DMS79 treated with DMSO at 0.1 percent for 48 hours (cell line): ENCODE results near the gene AMER1.
"Not testable (repeated sequence)": the region's sequence is repeated elsewhere in the genome, so short reads cannot be mapped to it uniquely, and the experiment has no call there.

Source experiments
- DNase-seq: peaks from one replicate; lab custom pipeline; 2025; lab: John Stamatoyannopoulos, UW

The AMER1 gene

GRCh38 chrX:64205441-64205734, at the start of gene AMER1:
AMER1 (minus strand) TSS chrX:64205708; CDS start chrX:64193286, 12,422 bp downstream.
- no peak for DNase-seq

DNA sequence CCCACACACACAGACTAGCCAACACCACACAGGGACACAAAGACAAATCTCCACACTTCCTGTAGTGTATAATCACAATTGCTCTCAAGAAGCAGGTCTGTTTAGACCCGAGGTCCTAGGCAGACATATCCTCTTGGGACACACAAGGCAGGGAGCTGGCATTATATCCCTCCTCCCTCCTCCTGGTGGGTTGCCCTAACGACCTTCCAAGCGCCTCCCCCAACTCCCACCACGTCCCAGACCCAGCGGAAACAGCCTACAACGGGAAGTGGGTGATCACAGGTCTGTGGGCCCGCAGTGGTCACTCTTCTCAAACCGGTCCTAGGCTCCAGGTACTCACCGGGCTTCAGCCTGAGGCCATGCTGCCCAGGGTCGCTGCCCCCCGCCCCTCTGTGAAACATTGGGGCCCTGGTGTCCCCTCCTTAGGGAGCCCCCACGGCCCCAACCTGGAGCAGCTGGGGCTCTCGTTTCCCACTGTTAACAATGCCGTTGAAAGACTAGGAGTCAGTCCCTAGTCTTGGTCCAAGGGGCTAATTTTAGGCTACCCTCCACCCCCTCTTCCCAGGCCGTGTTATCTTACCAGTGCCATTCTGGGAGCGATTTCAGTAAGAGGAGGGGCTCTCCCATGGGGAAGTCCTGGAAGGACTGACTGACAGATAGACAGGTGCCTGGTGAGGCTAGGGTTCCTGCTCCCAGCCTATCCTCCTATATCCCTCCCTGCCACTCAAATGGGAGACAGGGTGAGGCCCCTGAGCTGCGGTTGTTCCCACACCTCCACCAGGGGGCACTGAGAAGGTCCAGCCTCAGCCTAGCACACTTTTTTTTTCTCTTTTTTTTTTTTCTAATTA, 24.8 kb upstream of the AMER1 start, which contains the start of gene ASB12:
Gene ASB12, minus strand, starts transcription at position 485 of the 848 bp plus-strand sequence. CDS start 4,957 bp downstream, outside the sequence.
- no peak for DNase-seq

- DNase-seq = no peak
Observed at GRCh38 chrX:64229154-64229553, 23.6 kb upstream of the AMER1 start.

- DNase-seq = no peak
Observed at GRCh38 chrX:64218023-64218422, 12.5 kb upstream of the AMER1 start.

- DNase-seq = not testable (repeated sequence)
Observed at GRCh38 chrX:64213989-64214388, 8.5 kb upstream of the AMER1 start.

- no peak for DNase-seq
Observed at GRCh38 chrX:64206556-64207162, 1.2 kb upstream of the AMER1 start.

DNA sequence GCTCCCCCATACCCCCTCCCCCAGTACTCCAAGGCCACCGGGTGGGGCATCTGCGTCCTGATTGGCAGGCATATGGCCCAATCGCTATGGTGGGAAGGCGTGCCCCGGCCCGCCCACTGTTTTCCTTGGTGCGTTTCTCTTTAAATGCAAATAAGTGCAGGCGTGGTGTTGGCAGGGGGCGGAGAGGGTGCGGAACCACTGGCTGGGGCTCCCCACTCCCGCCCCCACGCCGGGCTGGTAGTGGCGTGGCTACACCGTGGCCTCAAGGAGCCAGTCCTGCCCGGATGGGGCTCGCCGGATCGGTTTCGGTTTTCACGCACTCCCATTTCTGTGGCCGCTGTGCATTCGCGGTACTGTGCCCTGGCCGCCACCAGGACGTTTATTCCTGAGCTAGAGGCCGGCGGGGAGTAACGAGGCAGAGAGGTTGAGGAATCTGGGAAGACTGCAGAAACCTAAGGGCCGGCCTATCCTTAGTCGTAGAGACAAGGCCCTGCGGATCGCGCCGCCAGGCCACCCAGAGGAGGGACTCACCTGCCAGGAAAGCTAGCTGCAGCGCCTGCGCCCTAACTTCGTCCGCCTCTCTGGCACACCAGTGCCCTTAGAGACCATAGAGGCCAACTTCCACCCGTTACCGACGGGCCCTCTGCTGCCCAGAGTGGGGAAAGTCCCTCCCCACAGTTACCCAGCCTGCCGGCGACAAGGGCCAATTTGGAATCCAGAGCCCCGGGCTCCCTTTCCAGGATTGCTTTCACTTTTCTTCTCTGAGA, 410 bp upstream of the AMER1 start:
- DNase-seq = peak; percentile 83

DNA sequence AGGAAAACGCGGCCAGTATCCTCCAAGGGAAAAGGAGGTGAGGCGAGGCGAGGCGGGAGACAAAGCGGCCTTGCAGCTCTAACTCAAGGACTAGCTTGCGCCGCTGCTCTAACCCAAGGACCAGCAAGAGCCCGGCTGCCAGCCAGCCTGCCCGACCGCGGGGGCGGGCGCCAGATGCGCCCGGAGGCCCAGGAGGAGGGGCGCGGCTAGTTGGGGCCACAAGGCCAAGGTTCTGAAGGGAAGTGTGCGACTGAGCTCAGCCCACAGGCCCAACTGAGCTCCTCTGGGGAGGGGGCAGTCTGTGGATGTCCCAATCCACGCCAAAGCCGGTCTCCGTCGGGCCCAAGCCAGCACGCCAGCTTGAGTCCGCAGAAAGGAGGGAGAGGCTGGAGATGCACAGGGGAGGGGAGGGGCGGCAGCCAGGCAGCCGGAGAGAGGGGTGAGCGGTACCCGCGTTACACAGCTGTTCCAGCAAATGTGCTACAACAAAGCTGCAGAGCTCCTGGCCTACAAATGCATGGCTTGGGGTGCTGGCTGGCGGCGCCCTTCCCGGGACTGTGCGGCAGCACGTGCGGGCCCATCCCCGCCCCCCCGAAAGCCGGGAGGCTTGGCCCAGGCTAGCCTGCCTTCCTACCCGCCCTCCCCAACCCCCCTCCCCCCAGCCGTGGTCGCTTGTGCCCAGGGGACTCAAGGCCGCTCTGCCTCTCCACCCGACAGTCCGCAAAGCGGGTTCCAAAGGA, 637 bp downstream of the AMER1 start:
- DNase-seq = no peak

GRCh38 chrX:64204252-64204651, 1.3 kb downstream of the AMER1 start:
- no peak for DNase-seq

GRCh38 chrX:64202808-64203325, 2.6 kb downstream of the AMER1 start:
- DNase-seq = no peak

- DNase-seq = no peak
Observed at GRCh38 chrX:64198036-64198435, 7.5 kb downstream of the AMER1 start.

- no peak for DNase-seq
Observed at GRCh38 chrX:64196606-64197005, 8.9 kb downstream of the AMER1 start.

DNA sequence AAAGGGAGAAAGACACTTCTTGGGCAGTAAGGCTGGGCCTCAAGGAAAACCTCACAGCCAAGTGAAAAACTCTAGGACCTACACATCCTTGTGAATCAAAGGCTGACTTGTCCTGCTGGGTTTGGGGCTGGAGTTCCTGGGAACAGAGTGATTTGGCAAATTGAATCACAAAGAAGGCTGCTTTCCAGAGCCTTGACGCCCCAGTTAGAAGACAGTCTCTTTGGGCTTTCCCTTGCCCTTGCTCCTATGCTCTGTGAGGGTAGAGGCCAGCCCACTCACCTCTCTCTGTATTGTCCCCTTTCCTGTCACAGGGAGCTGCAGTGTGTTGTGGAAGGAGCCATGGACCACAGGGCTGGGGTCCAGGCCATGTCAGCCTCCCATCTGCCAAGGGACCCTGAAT, 9.6 kb downstream of the AMER1 start:
- no peak for DNase-seq

DNA sequence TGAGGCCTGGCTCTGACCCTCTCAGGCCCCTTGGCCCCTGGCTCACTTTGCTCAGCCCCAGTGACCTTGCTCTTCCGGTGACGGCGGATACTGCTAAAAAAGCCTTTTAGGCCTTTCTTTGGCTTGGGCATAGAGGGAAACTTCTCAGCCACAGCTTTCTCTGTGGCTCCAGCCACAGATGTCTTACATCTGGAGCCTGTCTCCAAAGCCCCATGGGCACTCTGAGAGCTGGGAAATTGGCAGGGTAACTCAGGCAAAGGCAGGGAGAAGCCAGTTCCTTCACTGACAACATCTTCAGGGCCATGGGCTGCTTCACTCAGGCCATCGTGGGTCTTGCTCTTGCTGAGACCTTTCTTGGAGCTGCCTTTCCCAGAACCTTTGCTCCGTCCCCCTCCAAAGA, 12.8 kb downstream of the AMER1 start:
- no peak for DNase-seq

DNA sequence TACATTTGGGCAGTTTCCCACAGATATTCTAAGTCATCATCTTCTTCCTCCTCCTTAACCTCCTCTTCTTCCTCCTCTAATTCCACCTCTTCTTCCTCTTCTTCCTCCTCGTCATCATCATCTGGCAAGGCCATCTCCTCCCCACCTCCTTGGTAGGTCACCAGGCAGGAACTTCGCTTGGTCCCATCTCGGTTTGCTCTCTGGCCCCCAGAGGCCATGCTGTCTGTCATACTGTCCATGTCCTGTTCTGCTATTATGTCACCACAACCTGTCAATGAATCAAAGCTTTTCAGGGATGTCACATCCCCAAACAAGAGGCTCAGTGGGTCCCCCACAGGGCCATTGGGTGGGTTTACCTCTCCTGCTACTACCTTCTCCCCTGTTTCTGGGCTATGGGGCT, 13.5 kb downstream of the AMER1 start:
- no peak for DNase-seq

DNA sequence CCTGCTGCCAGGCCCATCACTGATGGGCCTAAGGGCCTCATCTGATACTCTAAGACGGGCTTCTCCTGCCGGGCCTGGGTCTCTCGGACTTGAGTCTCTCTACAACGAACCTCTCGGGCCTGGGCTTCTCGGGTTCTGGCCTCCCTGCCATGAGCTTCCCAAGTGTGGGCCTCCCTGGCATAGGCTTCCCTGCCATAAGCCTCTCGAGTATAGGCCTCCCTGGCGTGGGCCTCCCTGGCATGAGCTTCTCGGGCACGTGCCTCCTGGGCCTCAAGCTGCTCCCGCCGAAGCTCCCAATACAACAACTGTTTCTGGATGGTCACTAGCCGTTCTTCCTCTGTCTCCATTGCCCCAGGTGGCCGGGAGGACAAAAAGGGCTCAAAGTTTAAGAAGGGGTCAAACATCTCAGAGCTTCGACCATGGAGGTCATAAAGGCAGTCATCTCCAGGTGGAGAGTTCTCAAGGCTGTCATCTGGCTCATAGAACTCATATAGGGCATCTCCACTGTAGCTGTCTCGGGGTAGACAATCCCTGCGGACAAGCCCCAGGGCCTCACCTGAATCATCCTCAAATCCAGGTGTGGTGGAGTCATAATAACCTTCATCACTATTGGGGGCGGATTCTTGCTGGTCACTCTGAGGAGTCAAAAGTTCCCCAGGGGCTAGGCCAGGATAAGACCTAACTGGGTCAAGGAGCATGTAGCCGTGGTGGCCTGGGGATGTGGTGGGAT, 14.1 kb downstream of the AMER1 start:
- no peak for DNase-seq

GRCh38 chrX:64190136-64190740, 15.3 kb downstream of the AMER1 start:
- no peak for DNase-seq

- DNase-seq = no peak
Observed at GRCh38 chrX:64188901-64189300, 16.6 kb downstream of the AMER1 start.

GRCh38 chrX:64187762-64188150, 17.8 kb downstream of the AMER1 start:
- no peak for DNase-seq

DNA sequence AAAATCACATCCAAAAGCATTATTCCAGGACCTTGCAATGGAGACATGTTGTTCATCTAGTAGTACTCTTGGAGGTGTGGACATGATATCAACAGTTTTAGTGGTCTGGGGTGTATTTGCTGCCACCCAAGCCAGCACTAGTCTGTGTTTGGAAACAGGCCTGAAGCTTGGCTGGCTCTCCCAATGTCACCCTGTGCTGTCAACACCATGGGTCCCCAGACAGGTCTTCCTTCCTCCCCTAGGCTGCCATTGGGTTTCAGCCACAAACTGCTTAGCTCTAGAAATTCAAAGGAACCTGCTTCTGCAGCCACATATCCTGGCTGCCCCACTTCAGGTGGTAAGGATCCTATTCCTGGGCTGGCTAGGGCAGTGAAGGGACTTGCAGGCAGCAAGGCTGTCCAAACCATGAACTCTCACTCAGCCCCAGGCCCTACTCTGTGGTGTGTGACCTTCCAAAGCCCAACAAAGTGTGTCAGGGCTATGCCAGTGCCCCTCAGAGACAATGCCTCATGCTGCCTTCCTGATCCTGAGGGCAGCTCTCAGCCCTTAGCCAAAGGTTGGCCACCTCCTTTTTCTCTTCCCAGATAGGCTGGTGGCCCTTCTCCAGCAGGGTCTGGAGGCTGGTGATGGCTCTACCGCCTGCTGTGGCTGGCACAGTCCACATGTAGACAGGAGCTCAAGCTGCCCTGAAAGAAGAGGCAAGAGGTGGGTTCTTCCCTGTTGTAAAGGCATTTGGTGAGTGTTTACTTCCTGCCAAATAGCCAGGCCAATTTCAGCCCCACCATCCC, 18.3 kb downstream of the AMER1 start:
- no peak for DNase-seq
